OCI-LY1 (cell line): ENCODE results near the gene EIPR1.

ENCODE experiments used
- CTCF ChIP-seq: fragments of 200-600 bp; sonication (generic), shearing (Covaris generic); IDR thresholded peaks from 2 replicates; pipeline ENCODE4 v1.5.1; 2017; ENCODE audit warnings: mild to moderate bottlenecking, antibody characterized with exemption, low read length, moderate library complexity, mixed read lengths
- EZH2 ChIP-seq: fragments of 200-600 bp; sonication (generic), shearing (Covaris generic); IDR thresholded peaks from 2 replicates; pipeline ENCODE4 v1.8.0; 2017; ENCODE audit warnings: borderline replicate concordance, mixed run types, mild to moderate bottlenecking, antibody characterized with exemption, low read length, moderate library complexity, mixed read lengths

GRCh38 chr2:3297523-3297922 is 80.1 kb downstream of the EIPR1 start:
- TF ChIP-seq CTCF (no peak), EZH2 (no peak)
